Uterus (tissue), 2 donors: Measurements from ENCODE around the gene CAMSAP3.

Experiments
- CTCF ChIP-seq, 4 experiments: fragments of 200-600 bp in 2 of 4; fragments of 450-650 bp in 2 of 4; sonication (generic) in 2 of 4; IDR thresholded peaks; one replicate each; pipeline ENCODE4 v1.5.1; 2016 to 2019; ENCODE audit warnings: antibody characterized with exemption in 4 of 4, mild to moderate bottlenecking in 2 of 4, moderate library complexity in 1 of 4
- POLR2A ChIP-seq, 2 donors: fragments of 450-650 bp; IDR thresholded peaks; one replicate each; pipeline ENCODE4 v1.6.1; 2016; ENCODE audit warnings: antibody characterized with exemption in 2 of 2, mild to moderate bottlenecking in 1 of 2, moderate library complexity in 1 of 2

GRCh38 chr19:7545904-7546303 is 49.8 kb upstream of the CAMSAP3 start:
- TF ChIP-seq CTCF (IDR thresholded peaks at IDR 0.05) = no peak
- TF ChIP-seq POLR2A (IDR thresholded peaks at IDR 0.05) = no peak
